Brain microvascular endothelial cell (primary cell): ENCODE measurements around the gene HMGCR.

Experiments
- DNase-seq: peaks from one replicate; pipeline ENCODE4 v3.0.0-alpha.2; 2020
- H3K27ac ChIP-seq: fragments of 250-450 bp; sonication (Bioruptor Pico); 2 replicates; pipeline ENCODE4 v1.5.1; 2020; ENCODE audit warnings: mild to moderate bottlenecking, moderate library complexity
- H3K27me3 ChIP-seq: fragments of 250-450 bp; sonication (Bioruptor Pico); replicated peaks from 2 replicates; pipeline ENCODE4 v1.5.1; 2020; ENCODE audit warnings: mild to moderate bottlenecking
- H3K36me3 ChIP-seq: fragments of 250-450 bp; sonication (Bioruptor Pico); replicated peaks from 2 replicates; pipeline ENCODE4 v1.5.1; 2020; ENCODE audit warnings: mild to moderate bottlenecking
- H3K4me3 ChIP-seq: 2 replicates; pipeline ENCODE4 v1.5.1; 2011; ENCODE audit warnings: low read depth, mild to moderate bottlenecking, control low read depth, low read length, moderate library complexity
- CTCF ChIP-seq: IDR thresholded peaks from 2 replicates; pipeline ENCODE4 v1.5.1; 2011; ENCODE audit warnings: low read depth, mild to moderate bottlenecking, moderate library complexity, low read length, control low read depth, inconsistent platforms; ENCODE audit errors: missing control alignments
- in situ Hi-C: cut with HindIII; loops from 2 replicates; pipeline ENCODE4 v1.10.0; 2017; ENCODE audit warnings: low sequenced_read_pairs, low pct_ligation_motif_present

The HMGCR gene

GRCh38 chr5:75319638-75320037, 17.4 kb upstream of the HMGCR start:
- no peak for DNase-seq
- Histone ChIP-seq H3K4me3 (no peak overlapping the region), H3K36me3 (no peaks in the 10 kb centered on the region), H3K27ac (no peak overlapping the region), H3K27me3 (no peaks in the 10 kb centered on the region)
- no peak for TF ChIP-seq CTCF
- in situ Hi-C loops = no loop called here

- no peaks in the 10 kb centered on the region for H3K27me3 ChIP-seq
- in situ Hi-C loops = no loop called here
- no peaks in the 10 kb centered on the region for H3K36me3 ChIP-seq
- no peak overlapping the region for H3K4me3 ChIP-seq
- DNase-seq = no peak
- TF ChIP-seq CTCF = no peak
- H3K27ac ChIP-seq = peak overlapping the region; percentile 89
These were observed 16.6 kb upstream of the HMGCR start for GRCh38 chr5:75320371-75320770.

GRCh38 chr5:75322066-75322465, 15.0 kb upstream of the HMGCR start:
- no peak overlapping the region for H3K4me3 ChIP-seq
- no peak for TF ChIP-seq CTCF
- no peak for DNase-seq
- in situ Hi-C loops = no loop called here
- H3K27ac ChIP-seq = no peak overlapping the region
- no peaks in the 10 kb centered on the region for H3K27me3 ChIP-seq
- no peaks in the 10 kb centered on the region for H3K36me3 ChIP-seq

GRCh38 chr5:75324791-75325190, 12.2 kb upstream of the HMGCR start:
- no peaks in the 10 kb centered on the region for H3K36me3 ChIP-seq
- H3K4me3 ChIP-seq = no peak overlapping the region
- H3K27me3 ChIP-seq = no peaks in the 10 kb centered on the region
- in situ Hi-C loops = no loop called here
- no peak overlapping the region for H3K27ac ChIP-seq
- no peak for DNase-seq
- no peak for TF ChIP-seq CTCF

GRCh38 chr5:75325242-75325641, 11.8 kb upstream of the HMGCR start:
- no peak overlapping the region for H3K27ac ChIP-seq

More at GRCh38 chr5:75325242-75325641, 11.8 kb upstream of the HMGCR start:
- DNase-seq = no peak
- no peaks in the 10 kb centered on the region for H3K36me3 ChIP-seq
- no peaks in the 10 kb centered on the region for H3K27me3 ChIP-seq
- H3K4me3 ChIP-seq = no peak overlapping the region
- peak; percentile 11 for TF ChIP-seq CTCF
- in situ Hi-C loops = no loop called here
